SK-MEL-5 (cell line): ENCODE data around the gene SBSN. TPM values are rescaled to one million over a fixed set of nuclear protein-coding genes. Genes with fewer than 3 reads are reported as not detected.

Experiments
- total RNA-seq: library from RNA; depleted of rRNA; stranded (reverse); fragments of >200 nt; shearing (Covaris generic); gene quantifications from 2 replicates; pipeline ENCODE4 v1.2.3, GENCODE V29; 2014; rRNA removed

The SBSN gene
- total RNA-seq, 1 experiment from 2014 or later: not detected

Other genes with a start within 250 kb of the SBSN start
- gene HAMP, start 245.8 kb downstream of the SBSN start, total RNA-seq: not detected in 2 replicates
- gene MAG, start 236.2 kb downstream of the SBSN start, total RNA-seq: not detected in 2 replicates
- gene CD22, start 199.1 kb downstream of the SBSN start, total RNA-seq: 4.4 and 5.5 TPM in 2 replicates
- not detected in 2 replicates for gene FFAR1, start 180.4 kb downstream of the SBSN start, total RNA-seq
- not detected in 2 replicates for gene FFAR3, start 169.9 kb downstream of the SBSN start, total RNA-seq
- gene GPR42, start 157.2 kb downstream of the SBSN start, total RNA-seq: not detected in 2 replicates
- gene FFAR2, start 80.1 kb downstream of the SBSN start, total RNA-seq: 0.13 TPM in 1 of 2 replicates, not detected in the other
- gene KRTDAP, start 37.8 kb downstream of the SBSN start, total RNA-seq: not detected in 2 replicates
- gene DMKN, start 14.7 kb downstream of the SBSN start, total RNA-seq: 16.7 and 23.0 TPM in 2 replicates
- gene GAPDHS, start 5.1 kb upstream of the SBSN start, total RNA-seq: 3.2 and 3.6 TPM in 2 replicates
- gene TMEM147, start 17.3 kb upstream of the SBSN start, total RNA-seq: 582 and 591 TPM in 2 replicates
- not detected in 2 replicates for gene ATP4A, start 35.3 kb upstream of the SBSN start, total RNA-seq
- gene PMIS2, start 57.9 kb upstream of the SBSN start, total RNA-seq: not detected in 2 replicates
- gene HAUS5, start 84.4 kb upstream of the SBSN start, total RNA-seq: 9.2 and 11.1 TPM in 2 replicates
- 54.5 and 58.2 TPM in 2 replicates for gene RBM42, start 100.7 kb upstream of the SBSN start, total RNA-seq
- gene ETV2, start 113.4 kb upstream of the SBSN start, total RNA-seq: 0.40 TPM in 1 of 2 replicates, not detected in the other
- gene COX6B1, start 120.0 kb upstream of the SBSN start, total RNA-seq: 568 and 619 TPM in 2 replicates
- gene UPK1A, start 138.2 kb upstream of the SBSN start, total RNA-seq: not detected in 2 replicates
- gene ZBTB32, start 176.2 kb upstream of the SBSN start, total RNA-seq: not detected in 2 replicates
- gene KMT2B, start 189.7 kb upstream of the SBSN start, total RNA-seq: 3.7 and 5.9 TPM in 2 replicates
- 1.5 and 6.9 TPM in 2 replicates for gene IGFLR1, start 214.1 kb upstream of the SBSN start, total RNA-seq
- gene U2AF1L4, start 217.1 kb upstream of the SBSN start, total RNA-seq: 6.0 and 6.9 TPM in 2 replicates
- gene PSENEN, start 217.3 kb upstream of the SBSN start, total RNA-seq: 51.5 and 56.0 TPM in 2 replicates
- 5.3 and 7.7 TPM in 2 replicates for gene LIN37, start 220.3 kb upstream of the SBSN start, total RNA-seq
- not detected in 2 replicates for gene HSPB6, start 228.7 kb upstream of the SBSN start, total RNA-seq
- 1.3 and 1.7 TPM in 2 replicates for gene PROSER3, start 229.9 kb upstream of the SBSN start, total RNA-seq
- 0.83 and 0.87 TPM in 2 replicates for gene ARHGAP33, start 247.3 kb upstream of the SBSN start, total RNA-seq